SK-N-SH (cell line): ENCODE measurements around the gene GTF3C1. TPM values are rescaled to one million over a fixed set of nuclear protein-coding genes. Genes with fewer than 3 reads are reported as not detected.

Experiments
- CTCF ChIA-PET: fragments of 300-600, 350-600 bp; formaldehyde crosslinking; extraction: SDS; loops from one replicate; lab custom pipeline; 2021; lab: Yijun Ruan, JAX
- POLR2A ChIA-PET: fragments of 350-600 bp; sonication (Branson Sonifier 250); formaldehyde crosslinking; extraction: SDS; loops from one replicate; lab custom pipeline; 2020; ENCODE audit warnings: antibody characterized with exemption, inconsistent platforms; lab: Yijun Ruan, JAX
- DNase-seq: peaks from one replicate; pipeline ENCODE4 v3.0.0; 2012
- H2AFZ ChIP-seq: fragments of 200-600 bp; sonication (generic); 2 replicates; pipeline ENCODE4 v1.8.1; 2016; ENCODE audit warnings: antibody characterized with exemption, mild to moderate bottlenecking, low read depth
- H3F3A ChIP-seq: fragments of 200-600 bp; sonication (generic); replicated peaks from 2 replicates; pipeline ENCODE3; 2016; ENCODE audit warnings: antibody characterized with exemption, mild to moderate bottlenecking; ENCODE audit not compliant: insufficient read depth
- H3K27ac ChIP-seq, 2 experiments: fragments of 200-500 bp in 1 of 2; fragments of 200-600 bp in 1 of 2; sonication (Bioruptor generic) in 1 of 2; sonication (generic), shearing (Covaris generic) in 1 of 2; 2 replicates each; pipeline versions ENCODE4 v1.5.1 to v1.6.1; 2014 to 2016; ENCODE audit warnings: low read depth in 2 of 2, inconsistent platforms in 1 of 2, low read length in 1 of 2, mild to moderate bottlenecking in 1 of 2, mixed read lengths in 1 of 2
- H3K27me3 ChIP-seq: fragments of 200-600 bp; sonication (generic), shearing (Covaris generic); 2 replicates; pipeline ENCODE4 v1.6.1; 2016; ENCODE audit warnings: mixed run types; ENCODE audit not compliant: insufficient read depth
- H3K36me3 ChIP-seq, 2 experiments: fragments of 200-500 bp in 1 of 2; fragments of 200-600 bp in 1 of 2; sonication (Bioruptor generic) in 1 of 2; sonication (generic) in 1 of 2; replicated peaks in 1 of 2; 2 replicates each; pipeline versions ENCODE3 to v1.5.1; 2014 to 2016; ENCODE audit warnings: low read length in 1 of 2, mild to moderate bottlenecking in 1 of 2; ENCODE audit not compliant: insufficient read depth in 2 of 2, control insufficient read depth in 1 of 2
- H3K4me1 ChIP-seq, 2 experiments: fragments of 200-500 bp in 1 of 2; fragments of 200-600 bp in 1 of 2; sonication (Bioruptor generic) in 1 of 2; sonication (generic), shearing (Covaris generic) in 1 of 2; 2 replicates each; pipeline versions ENCODE4 v1.5.1 to v1.6.1; 2014 to 2016; ENCODE audit warnings: low read depth in 1 of 2, low read length in 1 of 2, mixed run types in 1 of 2; ENCODE audit not compliant: insufficient read depth in 2 of 2, control insufficient read depth in 1 of 2
- H3K4me2 ChIP-seq: fragments of 200-600 bp; sonication (generic), shearing (Covaris generic); 2 replicates; pipeline ENCODE4 v1.6.1; 2017; ENCODE audit warnings: mixed run types
- H3K4me3 ChIP-seq, 2 experiments: fragments of 200-500 bp in 1 of 2; fragments of 200-600 bp in 1 of 2; sonication (Bioruptor generic) in 1 of 2; sonication (generic), shearing (Covaris generic) in 1 of 2; 2 replicates each; pipeline versions ENCODE4 v1.5.1 to v1.8.1; 2014 to 2016; ENCODE audit warnings: low read depth in 2 of 2, inconsistent platforms in 1 of 2, low read length in 1 of 2, mild to moderate bottlenecking in 1 of 2, mixed read lengths in 1 of 2, moderate library complexity in 1 of 2
- H3K79me2 ChIP-seq: fragments of 200-600 bp; sonication (generic); 2 replicates; pipeline ENCODE4 v1.8.1; 2017; ENCODE audit warnings: mild to moderate bottlenecking; ENCODE audit not compliant: insufficient read depth
- H3K9ac ChIP-seq: fragments of 200-600 bp; sonication (generic); 2 replicates; pipeline ENCODE4 v1.6.1; 2017; ENCODE audit warnings: mixed run types
- H3K9me2 ChIP-seq: fragments of 200-600 bp; sonication (generic); 2 replicates; pipeline ENCODE4 v1.6.1; 2017; ENCODE audit warnings: mixed run types
- H3K9me3 ChIP-seq: fragments of 200-600 bp; sonication (generic); 2 replicates; pipeline ENCODE4 v1.6.1; 2017; ENCODE audit warnings: mixed run types, mild to moderate bottlenecking, moderate library complexity
- H4K20me1 ChIP-seq: fragments of 200-600 bp; sonication (generic); 2 replicates; pipeline ENCODE4 v1.6.1; 2017; ENCODE audit warnings: mild to moderate bottlenecking, mixed run types; ENCODE audit not compliant: insufficient read depth
- ELF1 ChIP-seq: IDR thresholded peaks from 2 replicates; pipeline ENCODE4 v1.4.0; 2012
- EP300 ChIP-seq, 2 experiments: IDR thresholded peaks; 2 replicates each; pipeline versions ENCODE4 v1.4.0 to v1.6.1; 2012; ENCODE audit warnings: borderline replicate concordance in 1 of 2, low read depth in 1 of 2, low read length in 1 of 2
- EZH2phosphoT487 ChIP-seq: fragments of 200-600 bp; sonication (generic); IDR thresholded peaks from 2 replicates; pipeline ENCODE4 v1.6.1; 2017; ENCODE audit warnings: low read depth, mixed run types, mild to moderate bottlenecking, antibody characterized with exemption, moderate library complexity, borderline replicate concordance
- FOXJ3 ChIP-seq: sonication (generic); formaldehyde crosslinking; IDR thresholded peaks from 2 replicates; pipeline ENCODE4 v1.5.1; 2020; ENCODE audit warnings: mild to moderate bottlenecking, missing genetic modification reagents
- FOXM1 ChIP-seq: IDR thresholded peaks from 2 replicates; pipeline ENCODE4 v1.4.0; 2012; ENCODE audit warnings: low read depth, mild to moderate bottlenecking
- GABPA ChIP-seq: IDR thresholded peaks from 2 replicates; pipeline ENCODE4 v1.4.0; 2012; ENCODE audit warnings: low read depth, mild to moderate bottlenecking
- GATA2 ChIP-seq: sonication (generic); formaldehyde crosslinking; IDR thresholded peaks from 2 replicates; pipeline ENCODE4 v1.5.0; 2020; ENCODE audit warnings: mild to moderate bottlenecking, missing genetic modification reagents
- POLR2AphosphoS5 ChIP-seq: IDR thresholded peaks from 2 replicates; pipeline ENCODE4 v1.6.1; 2012; ENCODE audit warnings: low read depth, low read length
- REST ChIP-seq: IDR thresholded peaks from 2 replicates; pipeline ENCODE4 v1.6.1; 2012; ENCODE audit warnings: mild to moderate bottlenecking, low read depth, low read length, moderate library complexity
- SIN3A ChIP-seq: IDR thresholded peaks from 2 replicates; pipeline ENCODE4 v1.6.1; 2012; ENCODE audit warnings: low read depth, mild to moderate bottlenecking, low read length, moderate library complexity, borderline replicate concordance
- SMC3 ChIP-seq: IDR thresholded peaks from 2 replicates; pipeline ENCODE4 v1.6.1; 2012; ENCODE audit warnings: low read depth, low read length, improper control_type of control experiment
- TEAD4 ChIP-seq: IDR thresholded peaks from 2 replicates; pipeline ENCODE4 v1.4.0; 2012; ENCODE audit warnings: mild to moderate bottlenecking, borderline replicate concordance; ENCODE audit not compliant: insufficient read depth
- ZBTB33 ChIP-seq: IDR thresholded peaks from 2 replicates; pipeline ENCODE4 v1.4.0; 2012; ENCODE audit warnings: low read depth, borderline replicate concordance
- WGBS: methylation state at CpG from one replicate; pipeline ENCODE4 v1.1.6; 2017; ENCODE audit warnings: low lambda C conversion rate; 5-methylcytosine and 5-hydroxymethylcytosine counted together
- polyA plus RNA-seq, 3 experiments: library from polyadenylated mRNA; depleted of rRNA; stranded (reverse); fragments of >200 nt; gene quantifications; 2 replicates each; pipeline ENCODE4 v1.2.3, GENCODE V29; 2012
- TF ChIP-seq, protein P1 (sequence below): fragments of 150-350 bp; IDR thresholded peaks from 2 replicates; pipeline ENCODE4 v1.6.1; 2016; ENCODE audit warnings: mild to moderate bottlenecking, low read depth, low read length
- TF ChIP-seq, protein P2 (sequence below): fragments of 150-350 bp; IDR thresholded peaks from 2 replicates; pipeline ENCODE4 v1.6.1; 2017; ENCODE audit warnings: antibody characterized with exemption, low read length, low read depth, borderline replicate concordance

GTF3C1 gene
- polyA plus RNA-seq, 1 of the 3 experiments (the other 2 are of a cell fraction), result 47.2 TPM

- Histone ChIP-seq H3K9ac (no peak overlapping the region), H3K9me3 (no peaks in the 10 kb centered on the region), H2AFZ (no peak overlapping the region), H3K79me2 (no peaks in the 10 kb centered on the region), H3K27me3 (no peaks in the 10 kb centered on the region)
- no peak for DNase-seq
- TF ChIP-seq TEAD4 (no peak), POLR2AphosphoS5 (no peak), GATA2 (CRISPR knock-in tag) (no peak)
- TF ChIP-seq, protein P1, sequence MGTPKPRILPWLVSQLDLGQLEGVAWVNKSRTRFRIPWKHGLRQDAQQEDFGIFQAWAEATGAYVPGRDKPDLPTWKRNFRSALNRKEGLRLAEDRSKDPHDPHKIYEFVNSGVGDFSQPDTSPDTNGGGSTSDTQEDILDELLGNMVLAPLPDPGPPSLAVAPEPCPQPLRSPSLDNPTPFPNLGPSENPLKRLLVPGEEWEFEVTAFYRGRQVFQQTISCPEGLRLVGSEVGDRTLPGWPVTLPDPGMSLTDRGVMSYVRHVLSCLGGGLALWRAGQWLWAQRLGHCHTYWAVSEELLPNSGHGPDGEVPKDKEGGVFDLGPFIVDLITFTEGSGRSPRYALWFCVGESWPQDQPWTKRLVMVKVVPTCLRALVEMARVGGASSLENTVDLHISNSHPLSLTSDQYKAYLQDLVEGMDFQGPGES, result no peak
- TF ChIP-seq, protein P2, sequence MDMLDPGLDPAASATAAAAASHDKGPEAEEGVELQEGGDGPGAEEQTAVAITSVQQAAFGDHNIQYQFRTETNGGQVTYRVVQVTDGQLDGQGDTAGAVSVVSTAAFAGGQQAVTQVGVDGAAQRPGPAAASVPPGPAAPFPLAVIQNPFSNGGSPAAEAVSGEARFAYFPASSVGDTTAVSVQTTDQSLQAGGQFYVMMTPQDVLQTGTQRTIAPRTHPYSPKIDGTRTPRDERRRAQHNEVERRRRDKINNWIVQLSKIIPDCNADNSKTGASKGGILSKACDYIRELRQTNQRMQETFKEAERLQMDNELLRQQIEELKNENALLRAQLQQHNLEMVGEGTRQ, result no peak
- TF ChIP-seq, all 33 proteins: peak for 0
- Histone ChIP-seq H4K20me1 (no peaks in the 10 kb centered on the region), H3K27ac (no peak overlapping the region), H3K4me2 (no peak overlapping the region), H3K4me3 (no peak overlapping the region), H3K9me2 (no peaks in the 10 kb centered on the region), H3K4me1 (no peaks in the 10 kb centered on the region; a peak in 1 of 4 replicates), H3K36me3 (no peaks in the 10 kb centered on the region), H3F3A (peaks cover 2% of the 10 kb centered on the region)
- WGBS, result 77% methylated on average over 3 of the region's 3 CpGs
- POLR2A ChIA-PET, result no interaction called here
- CTCF ChIA-PET, result interaction anchor here (0.8 to 0.9 kb wide), 2 partner anchors 17 to 219 kb away, joined by 3 read pairs; no protein-coding TSS in a partner anchor
These were observed 96.3 kb downstream of the GTF3C1 start for GRCh38 chr16:27453494-27453825.

GRCh38 chr16:27452569-27453493, 96.9 kb downstream of the GTF3C1 start:
- Histone ChIP-seq H3K4me2 (no peak overlapping the region), H3F3A (no peaks in the 10 kb centered on the region), H3K9me3 (no peaks in the 10 kb centered on the region), H3K27ac (no peak overlapping the region), H4K20me1 (no peaks in the 10 kb centered on the region), H2AFZ (no peak overlapping the region), H3K79me2 (no peaks in the 10 kb centered on the region), H3K4me3 (no peak overlapping the region), H3K9me2 (no peaks in the 10 kb centered on the region), H3K4me1 (no peaks in the 10 kb centered on the region; a peak in 1 of 4 replicates), H3K9ac (no peak overlapping the region), H3K27me3 (no peaks in the 10 kb centered on the region), H3K36me3 (no peaks in the 10 kb centered on the region)
- 53% methylated on average over 13 of the region's 16 CpGs for WGBS
- ChIA-PET POLR2A (no interaction called here), CTCF (interaction anchor here (0.6 to 1.4 kb wide), 5 partner anchors 17 to 343 kb away, joined by 3 to 4 read pairs (median 3); no protein-coding TSS in a partner anchor)
- DNase-seq, result no peak
- TF ChIP-seq FOXM1, result no peak
- TF ChIP-seq SIN3A, result no peak
- no peak for TF ChIP-seq REST
- TF ChIP-seq ELF1, result no peak
- no peak for TF ChIP-seq FOXJ3 (CRISPR knock-in tag)
- no peak for TF ChIP-seq EZH2phosphoT487
- TF ChIP-seq SMC3, result no peak
- no peak for TF ChIP-seq EP300 (IDR thresholded peaks at IDR 0.05; ENCODE audit: borderline replicate concordance in 1 of 2, low read depth in 1 of 2, low read length in 1 of 2)
- no peak for TF ChIP-seq POLR2AphosphoS5
- TF ChIP-seq, protein P2, result no peak
- TF ChIP-seq ZBTB33, result no peak
- no peak for TF ChIP-seq GABPA
